ENCODE data around the gene KCNJ11.

DNA sequence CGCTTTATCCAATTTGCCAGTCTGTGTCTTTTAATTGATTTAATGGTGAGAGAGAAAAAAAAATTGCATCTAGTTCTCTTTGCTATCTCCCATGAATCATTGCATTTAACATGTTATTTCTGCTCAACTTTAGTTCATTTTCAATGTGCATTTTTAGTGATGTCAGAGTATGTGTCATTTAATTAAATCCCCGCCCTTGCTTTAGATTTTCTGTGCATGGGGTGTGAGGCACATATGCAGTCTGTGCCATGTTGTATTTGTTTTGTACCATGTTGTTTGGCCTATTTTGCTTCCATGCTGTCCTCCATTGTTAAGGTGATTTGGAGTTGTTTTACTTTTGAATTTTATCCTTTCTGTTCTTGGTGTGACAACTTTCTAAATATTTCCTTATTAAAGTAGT lies 45.2 kb downstream of the KCNJ11 start:
- TF ChIP-seq CTCF (IDR thresholded peaks at IDR 0.05) = no peak
- TF ChIP-seq POLR2A (IDR thresholded peaks at IDR 0.05) = no peak
